HepG2 (cell line): ENCODE measurements around the gene TPST2. TPM values are rescaled to one million over a fixed set of nuclear protein-coding genes. Genes with fewer than 3 reads are reported as not detected.

ENCODE experiments used
- BRD4 ChIP-seq: sonication (generic); formaldehyde crosslinking; IDR thresholded peaks from 2 replicates; pipeline ENCODE4 v1.4.0; 2020; ENCODE audit warnings: missing genetic modification reagents
- CERS6 ChIP-seq: sonication (generic); formaldehyde crosslinking; IDR thresholded peaks from 2 replicates; pipeline ENCODE4 v1.5.0; 2020; ENCODE audit warnings: missing genetic modification reagents
- FOXP4 ChIP-seq: sonication (generic); formaldehyde crosslinking; IDR thresholded peaks from 2 replicates; pipeline ENCODE4 v1.4.0; 2020; ENCODE audit warnings: missing genetic modification reagents
- HNF4G ChIP-seq, 2 experiments: sonication (generic) in 1 of 2; formaldehyde crosslinking in 1 of 2; IDR thresholded peaks; 2 replicates each; pipeline versions ENCODE4 v1.4.0 to v1.6.1; 2011 to 2020; ENCODE audit warnings: borderline replicate concordance in 2 of 2, low read depth in 2 of 2, mild to moderate bottlenecking in 2 of 2, low read length in 1 of 2, missing genetic modification reagents in 1 of 2, moderate library complexity in 1 of 2
- PAXIP1 ChIP-seq: sonication (generic); formaldehyde crosslinking; conservative IDR thresholded peaks from 2 replicates; pipeline ENCODE4 v1.4.0; 2020; ENCODE audit warnings: mild to moderate bottlenecking, missing genetic modification reagents, moderate library complexity
- RFX1 ChIP-seq: fragments of 450-650 bp; IDR thresholded peaks from 2 replicates; pipeline ENCODE4 v1.6.1; 2017
- RFXANK ChIP-seq: IDR thresholded peaks from 2 replicates; pipeline ENCODE4 v1.6.1; 2016
- SALL1 ChIP-seq: sonication (generic); formaldehyde crosslinking; IDR thresholded peaks from 2 replicates; pipeline ENCODE4 v1.8.0; 2022; ENCODE audit warnings: mild to moderate bottlenecking, missing genetic modification reagents
- SMYD3 ChIP-seq: sonication (generic); formaldehyde crosslinking; IDR thresholded peaks from 2 replicates; pipeline ENCODE4 v1.8.1; 2023; ENCODE audit warnings: mild to moderate bottlenecking, missing genetic modification reagents
- TAF15 ChIP-seq: fragments of 200-400 bp; formaldehyde crosslinking; IDR thresholded peaks from one replicate; pipeline ENCODE4 v1.6.1; 2018; ENCODE audit warnings: mild to moderate bottlenecking, low read depth, low read length; ENCODE audit not compliant: poor library complexity, severe bottlenecking
- THAP11 ChIP-seq: IDR thresholded peaks from 2 replicates; pipeline ENCODE4 v1.6.1; 2016; ENCODE audit warnings: missing biosample characterization, missing genetic modification reagents
- TOE1 ChIP-seq: sonication (generic); formaldehyde crosslinking; IDR thresholded peaks from 2 replicates; pipeline ENCODE4 v1.4.0; 2020; ENCODE audit warnings: mild to moderate bottlenecking, missing genetic modification reagents
- ZFP62 ChIP-seq: sonication (generic); formaldehyde crosslinking; IDR thresholded peaks from 2 replicates; pipeline ENCODE4 v1.4.0; 2020; ENCODE audit warnings: missing genetic modification reagents
- ZIK1 ChIP-seq: sonication (generic); formaldehyde crosslinking; IDR thresholded peaks from 2 replicates; pipeline ENCODE4 v1.5.0; 2020; ENCODE audit warnings: mild to moderate bottlenecking, low read depth, missing genetic modification reagents, borderline replicate concordance
- ZNF251 ChIP-seq: sonication (generic); formaldehyde crosslinking; IDR thresholded peaks from 2 replicates; pipeline ENCODE4 v1.9.0; 2021; ENCODE audit warnings: mild to moderate bottlenecking, missing genetic modification reagents
- ZNF770 ChIP-seq: sonication (generic); formaldehyde crosslinking; IDR thresholded peaks from 2 replicates; pipeline ENCODE4 v1.5.0; 2020; ENCODE audit warnings: mild to moderate bottlenecking, missing genetic modification reagents
- ZNF772 ChIP-seq: sonication (generic); formaldehyde crosslinking; IDR thresholded peaks from 2 replicates; pipeline ENCODE4 v1.5.0; 2020; ENCODE audit warnings: mild to moderate bottlenecking, missing genetic modification reagents
- ZNF792 ChIP-seq: IDR thresholded peaks from 2 replicates; pipeline ENCODE4 v1.6.1; 2016
- ZNF839 ChIP-seq: sonication (generic); formaldehyde crosslinking; IDR thresholded peaks from 2 replicates; pipeline ENCODE4 v1.4.0; 2020; ENCODE audit warnings: missing genetic modification reagents, mild to moderate bottlenecking, borderline replicate concordance
- polyA plus RNA-seq, 8 experiments: library from polyadenylated mRNA; depleted of rRNA in 3 of 8; stranded (reverse) in 7 of 8; unstranded in 1 of 8; fragments of >200 nt; fragmentation: Illumina TruSeq in 4 of 8; extraction: Trizol in 4 of 8; gene quantifications; 2 replicates each; pipeline versions ENCODE4 v1.2.1 to v1.2.3, GENCODE V29; 2011 to 2016; ENCODE audit warnings: low read depth in 4 of 8, missing spikeins in 1 of 8, mixed read lengths in 1 of 8; ENCODE audit not compliant: insufficient read depth in 1 of 8
- total RNA-seq, 5 experiments: library from RNA; depleted of rRNA; stranded (reverse); fragments of >200 nt; fragmentation: Illumina TruSeq; extraction: Trizol; gene quantifications; 2 replicates each; pipeline ENCODE4 v1.2.3, GENCODE V29; 2016; ENCODE audit warnings: low read depth in 1 of 5

The TPST2 gene
- total and polyA plus RNA-seq, 2 of the 13 experiments (the other 11 are each of a cell fraction or from before 2014, with no cell fraction given): 15.2 to 23.8 TPM

GRCh38 chr22:26479792-26480610 lies 109.9 kb downstream of the TPST2 start (continued):
- 0 out of 2 replicates have a peak, but pooled peaks have one; percentile 27 for TF ChIP-seq BRD4 (CRISPR knock-in tag)
- TF ChIP-seq RFXANK: no peak
- TF ChIP-seq ZIK1 (CRISPR knock-in tag): no peak
- TF ChIP-seq ZFP62: no peak
- TF ChIP-seq FOXP4: 0 out of 2 replicates have a peak, but pooled peaks have one; percentile 4
- TF ChIP-seq ZNF792: no peak
- TF ChIP-seq ZNF251: no peak
- TF ChIP-seq PAXIP1 (CRISPR knock-in tag): peak; percentile 84
- no peak for TF ChIP-seq TOE1
- 0 out of 2 replicates have a peak, but pooled peaks have one; percentile 21 for TF ChIP-seq ZNF772 (CRISPR knock-in tag)
- peak; percentile 38; the same call in 1 of the 2 replicates for TF ChIP-seq HNF4G (IDR thresholded peaks at IDR 0.05; ENCODE audit: borderline replicate concordance, low read depth, low read length)
- no peak for TF ChIP-seq HNF4G (CRISPR knock-in tag; IDR thresholded peaks at IDR 0.05; ENCODE audit: borderline replicate concordance, low read depth)
- no peak for TF ChIP-seq CERS6 (CRISPR knock-in tag)
- no peak for TF ChIP-seq ZNF839
- TF ChIP-seq SMYD3 (CRISPR knock-in tag): no peak
- no peak for TF ChIP-seq SALL1 (CRISPR knock-in tag)
- TF ChIP-seq THAP11 (CRISPR knock-in tag): peak; percentile 22; the same call in 1 of the 2 replicates
- TF ChIP-seq RFX1: no peak
- TF ChIP-seq TAF15: no peak
- TF ChIP-seq ZNF770 (CRISPR knock-in tag): peak; percentile 91
